GM12878 (cell line): ENCODE results near the gene TMEM19. TPM values are rescaled to one million over a fixed set of nuclear protein-coding genes. Genes with fewer than 3 reads are reported as not detected.

Experiments
- CEBPB ChIP-seq, 2 experiments: fragments of 150-350 bp in 1 of 2; IDR thresholded peaks; 2 replicates each; pipeline ENCODE4 v1.6.1; 2012 to 2014; ENCODE audit warnings: low read depth in 2 of 2, low read length in 2 of 2, borderline replicate concordance in 1 of 2, inconsistent platforms in 1 of 2
- E2F8 ChIP-seq: fragments of 450-650 bp; IDR thresholded peaks from 2 replicates; pipeline ENCODE4 v1.6.1; 2018; ENCODE audit warnings: mild to moderate bottlenecking, low read depth, moderate library complexity; ENCODE audit not compliant: partially characterized antibody
- FOXM1 ChIP-seq: IDR thresholded peaks from 2 replicates; pipeline ENCODE4 v1.6.1; 2012; ENCODE audit warnings: low read depth, mild to moderate bottlenecking, inconsistent platforms, low read length, moderate library complexity
- HDGF ChIP-seq: fragments of 450-650 bp; IDR thresholded peaks from 2 replicates; pipeline ENCODE4 v1.6.1; 2016; ENCODE audit warnings: antibody characterized with exemption
- IKZF1 ChIP-seq: fragments of 450-650 bp; conservative IDR thresholded peaks from 2 replicates; pipeline ENCODE4 v1.6.1; 2017; ENCODE audit warnings: antibody characterized with exemption, mild to moderate bottlenecking
- IKZF2 ChIP-seq, 2 experiments: fragments of 450-650 bp; IDR thresholded peaks; 2 replicates each; pipeline ENCODE4 v1.6.1; 2017; ENCODE audit warnings: mild to moderate bottlenecking in 2 of 2, moderate library complexity in 2 of 2
- KDM1A ChIP-seq: fragments of 200-600 bp; sonication (generic); IDR thresholded peaks from 2 replicates; pipeline ENCODE4 v1.6.1; 2016; ENCODE audit warnings: borderline replicate concordance
- LARP7 ChIP-seq: fragments of 450-650 bp; IDR thresholded peaks from 2 replicates; pipeline ENCODE4 v1.6.1; 2017; ENCODE audit warnings: mild to moderate bottlenecking
- MAX ChIP-seq: IDR thresholded peaks from 2 replicates; pipeline ENCODE4 v1.6.1; 2012; ENCODE audit warnings: low read depth, low read length, improper control_type of control experiment
- MLLT1 ChIP-seq: fragments of 450-650 bp; IDR thresholded peaks from 2 replicates; pipeline ENCODE4 v1.6.1; 2016; ENCODE audit warnings: mild to moderate bottlenecking
- MTA3 ChIP-seq: IDR thresholded peaks from 2 replicates; pipeline ENCODE4 v1.6.1; 2012; ENCODE audit warnings: low read length, inconsistent platforms, borderline replicate concordance
- NR2F1 ChIP-seq: fragments of 450-650 bp; conservative IDR thresholded peaks from 2 replicates; pipeline ENCODE4 v1.6.1; 2017; ENCODE audit warnings: mild to moderate bottlenecking
- PBX3 ChIP-seq: IDR thresholded peaks from 2 replicates; pipeline ENCODE4 v1.6.1; 2011; ENCODE audit warnings: mild to moderate bottlenecking, low read depth, low read length, moderate library complexity; ENCODE audit not compliant: insufficient replicate concordance
- POLR2AphosphoS5 ChIP-seq: IDR thresholded peaks from 2 replicates; pipeline ENCODE4 v1.6.1; 2011; ENCODE audit warnings: mild to moderate bottlenecking, low read length, inconsistent platforms
- RAD51 ChIP-seq: fragments of 450-650 bp; IDR thresholded peaks from 2 replicates; pipeline ENCODE4 v1.6.1; 2016; ENCODE audit warnings: moderate library complexity, mild to moderate bottlenecking, inconsistent platforms
- RB1 ChIP-seq: fragments of 450-650 bp; formaldehyde crosslinking; IDR thresholded peaks from 2 replicates; pipeline ENCODE4 v1.6.1; 2017; ENCODE audit warnings: mild to moderate bottlenecking, borderline replicate concordance
- RCOR1 ChIP-seq: conservative IDR thresholded peaks from 2 replicates; pipeline ENCODE4 v1.6.1; 2012; ENCODE audit warnings: low read depth, low read length, improper control_type of control experiment
- RELA ChIP-seq: fragments of 450-650 bp; IDR thresholded peaks from 2 replicates; pipeline ENCODE4 v1.8.0; 2014; ENCODE audit warnings: borderline replicate concordance; ENCODE audit not compliant: partially characterized antibody
- RUNX3 ChIP-seq: IDR thresholded peaks from 2 replicates; pipeline ENCODE4 v1.6.1; 2012; ENCODE audit warnings: low read length, inconsistent platforms
- SKIL ChIP-seq: fragments of 450-650 bp; IDR thresholded peaks from 2 replicates; pipeline ENCODE4 v1.6.1; 2017; ENCODE audit warnings: mild to moderate bottlenecking, low read depth, inconsistent platforms; ENCODE audit not compliant: poor library complexity, severe bottlenecking
- STAT3 ChIP-seq: IDR thresholded peaks from 2 replicates; pipeline ENCODE4 v1.6.1; 2011; ENCODE audit warnings: low read depth, low read length, improper control_type of control experiment
- TCF3 ChIP-seq: IDR thresholded peaks from 2 replicates; pipeline ENCODE4 v1.6.1; 2012; ENCODE audit warnings: low read depth, mild to moderate bottlenecking, low read length, borderline replicate concordance; ENCODE audit not compliant: insufficient read depth
- YBX1 ChIP-seq: fragments of 450-650 bp; IDR thresholded peaks from 2 replicates; pipeline ENCODE4 v1.6.1; 2016; ENCODE audit warnings: antibody characterized with exemption
- polyA plus RNA-seq, 11 experiments: library from polyadenylated mRNA; depleted of rRNA in 4 of 11; unstranded in 6 of 11; stranded (reverse) in 5 of 11; fragments of >200 nt; fragmentation: Nextera tagmentation in 4 of 11; fragmentation: Illumina TruSeq in 1 of 11; extraction: Ambion mirVana in 4 of 11; extraction: Trizol in 1 of 11; gene quantifications; 1 replicate in 1 of 11; 2 replicates in 10 of 11; pipeline versions ENCODE4 v1.2.1 to v1.2.3, GENCODE V29; 2011 to 2016; ENCODE audit warnings: inconsistent platforms in 2 of 11, missing spikeins in 2 of 11, low read depth in 1 of 11
- total RNA-seq, 4 experiments: library from RNA; depleted of rRNA in 3 of 4; stranded (reverse); fragments of >200 nt in 3 of 4; fragmentation: Illumina TruSeq in 1 of 4; extraction: Trizol in 1 of 4; gene quantifications; 2 replicates each; pipeline versions ENCODE4 v1.2.1 to v1.2.3, GENCODE V29; 2013 to 2021

The TMEM19 gene
- total and polyA plus RNA-seq, 10 of the 15 experiments (the other 5 are each of a cell fraction or from before 2014, with no cell fraction given) = 26.7 to 54.9 (median 39.3) TPM

GRCh38 chr12:71685914-71686657 is at the start of gene TMEM19 (continued):
- TF ChIP-seq SKIL (no peak), IKZF1 (peak; percentile 89), TCF3 (0 out of 2 replicates have a peak, but pooled peaks have one; percentile 4), NR2F1 (peak; percentile 93), STAT3 (no peak), RCOR1 (no peak), YBX1 (no peak), HDGF (peak; percentile 38; the same call in 1 of the 2 replicates), E2F8 (no peak), MLLT1 (peak; percentile 54), RB1 (peak; percentile 69; the same call in 1 of the 2 replicates), LARP7 (peak; percentile 97), IKZF2 (IDR thresholded peaks at IDR 0.05) (peak in 1 of 2 experiments; percentile 8; a peak in 1 of 4 replicates), CEBPB (IDR thresholded peaks at IDR 0.05; ENCODE audit: borderline replicate concordance in 1 of 2, low read depth in 2 of 2, low read length in 2 of 2) (no peak), RELA (peak; percentile 56), RAD51 (peak; percentile 69; the same call in 1 of the 2 replicates), FOXM1 (peak; percentile 23; the same call in 1 of the 2 replicates), KDM1A (no peak), MAX (peak; percentile 85), MTA3 (no peak), POLR2AphosphoS5 (peak; percentile 65), RUNX3 (peak; percentile 90), PBX3 (peak; percentile 48)
